GM12873 (cell line): ENCODE data around the gene TMEM207.

ENCODE experiments used
- CTCF ChIP-seq: IDR thresholded peaks from 2 replicates; pipeline ENCODE4 v1.5.1; 2012; ENCODE audit warnings: low read depth, mild to moderate bottlenecking, moderate library complexity, low read length, control low read depth; ENCODE audit not compliant: insufficient read depth; ENCODE audit errors: missing control alignments

The TMEM207 gene

GRCh38 chr3:190387578-190388213 is 62.0 kb downstream of the TMEM207 start, which contains the start of gene CLDN16:
TSS of gene CLDN16 (plus strand) at chr3:190388163. CDS start at chr3:190388330, 167 bp downstream.
- no peak for TF ChIP-seq CTCF

DNA sequence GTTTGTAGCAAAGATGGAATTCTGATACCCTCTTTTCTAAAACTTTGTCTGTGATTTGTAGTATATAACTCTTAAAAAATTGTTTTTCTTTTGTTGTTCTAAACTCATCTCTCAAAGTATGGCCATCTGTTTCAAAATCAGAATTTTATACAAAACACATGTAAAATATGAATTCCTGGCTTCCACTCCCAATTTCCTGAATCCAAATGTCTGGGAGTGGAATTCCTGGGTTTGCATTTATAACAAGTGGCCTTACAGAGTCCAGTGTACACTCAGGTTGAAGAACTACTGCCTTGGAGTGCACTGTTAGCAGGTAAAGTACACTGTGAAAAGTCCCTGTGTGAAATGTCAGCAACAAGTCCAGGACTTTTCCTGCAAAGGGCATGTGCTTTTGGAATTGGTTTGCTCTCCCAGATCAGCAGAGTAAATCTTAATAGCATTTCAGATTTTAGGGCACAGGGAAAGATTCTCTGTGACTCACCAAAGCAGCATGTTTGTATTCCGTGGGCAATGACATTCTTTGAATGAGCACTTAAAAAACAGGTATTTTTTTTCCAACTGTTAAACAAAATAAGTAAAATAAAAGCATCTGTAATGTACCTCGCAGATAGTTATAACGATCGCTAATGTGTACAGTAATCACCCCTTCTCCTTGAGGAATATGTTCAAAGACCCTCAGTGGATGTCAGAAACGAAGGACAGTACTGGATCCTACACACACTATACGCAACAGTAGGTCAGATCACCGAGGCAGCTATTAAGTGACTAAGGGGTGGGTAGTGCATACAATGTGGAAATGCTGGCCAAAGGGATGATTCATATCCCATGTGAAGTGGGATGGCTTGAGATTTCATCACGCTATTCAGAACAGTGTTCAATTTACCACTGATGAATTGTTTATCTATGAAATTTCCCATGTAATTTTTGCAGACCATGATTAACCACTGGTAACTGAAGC is 63.7 kb downstream of the TMEM207 start:
- TF ChIP-seq CTCF: no peak

GRCh38 chr3:190384309-190384756 is 65.4 kb downstream of the TMEM207 start:
- peak; percentile 53 for TF ChIP-seq CTCF

- no peak for TF ChIP-seq CTCF
Observed at GRCh38 chr3:190382082-190382481, 67.6 kb downstream of the TMEM207 start.

DNA sequence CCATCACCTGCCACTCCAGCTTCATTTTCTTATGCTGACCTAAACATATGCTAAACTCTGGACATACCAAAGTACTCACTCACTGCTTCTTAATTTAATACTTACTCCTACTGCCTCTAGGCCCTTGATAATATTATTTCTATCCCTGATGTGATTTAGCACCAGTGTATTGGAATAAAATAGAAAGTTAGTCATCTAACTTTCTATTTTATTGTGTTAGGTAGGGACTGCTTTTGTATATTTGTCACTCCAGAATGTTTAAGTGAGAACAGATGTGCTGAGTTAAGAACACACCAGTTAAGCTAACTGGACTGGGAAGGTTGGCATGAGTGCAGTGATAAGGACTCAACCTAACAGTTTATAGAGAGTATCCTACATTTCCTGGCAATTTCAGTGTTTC is 68.3 kb downstream of the TMEM207 start:
- no peak for TF ChIP-seq CTCF

DNA sequence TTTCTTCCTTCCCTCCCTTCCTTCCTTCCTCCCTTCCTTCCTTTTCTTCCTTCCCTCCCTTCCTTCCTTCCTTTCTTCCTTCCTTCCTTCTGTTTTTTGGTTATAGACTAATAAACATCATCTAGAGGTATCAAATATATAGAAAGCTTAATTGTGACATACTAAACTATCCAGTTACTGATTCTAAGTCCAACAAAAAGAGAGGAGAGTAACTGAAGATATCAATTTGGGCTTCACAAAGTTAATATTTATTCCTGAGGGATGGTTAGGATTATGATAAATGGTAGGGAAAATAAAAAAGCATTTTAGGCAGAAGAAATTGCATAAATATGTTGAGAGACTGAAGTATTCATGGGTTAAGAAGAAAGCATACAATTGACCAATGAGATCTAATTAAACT is 69.5 kb downstream of the TMEM207 start:
- no peak for TF ChIP-seq CTCF
